GM23248 (cell line): ENCODE measurements around the gene SPATS2. TPM values are rescaled to one million over a fixed set of nuclear protein-coding genes. Genes with fewer than 3 reads are reported as not detected.

Experiments
- DNase-seq: peaks from one replicate; pipeline ENCODE4 v3.0.0-alpha.2; 2015
- H2AFZ ChIP-seq: fragments of 200-600 bp; sonication (generic); 2 replicates; pipeline ENCODE4 v1.6.1; 2016; ENCODE audit warnings: antibody characterized with exemption
- H3F3A ChIP-seq: fragments of 200-600 bp; sonication (generic); 2 replicates; pipeline ENCODE4 v1.6.1; 2016; ENCODE audit warnings: mild to moderate bottlenecking, antibody characterized with exemption, mixed run types; ENCODE audit not compliant: insufficient read depth
- H3K27ac ChIP-seq: fragments of 200-600 bp; sonication (generic); 2 replicates; pipeline ENCODE4 v1.5.1; 2016; ENCODE audit warnings: mild to moderate bottlenecking
- H3K27me3 ChIP-seq: fragments of 200-600 bp; sonication (generic); replicated peaks from 2 replicates; pipeline ENCODE4 v1.6.1; 2016; ENCODE audit warnings: mild to moderate bottlenecking; ENCODE audit not compliant: insufficient read depth
- H3K36me3 ChIP-seq: fragments of 200-600 bp; sonication (generic); 2 replicates; pipeline ENCODE4 v1.6.1; 2016; ENCODE audit warnings: low read depth, mild to moderate bottlenecking
- H3K4me1 ChIP-seq: fragments of 200-600 bp; sonication (generic); 2 replicates; pipeline ENCODE4 v1.6.1; 2016; ENCODE audit warnings: mild to moderate bottlenecking; ENCODE audit not compliant: insufficient read depth
- H3K4me2 ChIP-seq: fragments of 200-600 bp; sonication (generic); one replicate; pipeline ENCODE4 v1.6.1; 2016; ENCODE audit warnings: mild to moderate bottlenecking; ENCODE audit not compliant: unreplicated experiment
- H3K4me3 ChIP-seq: fragments of 200-600 bp; sonication (generic); 2 replicates; pipeline ENCODE4 v1.5.1; 2016; ENCODE audit warnings: mild to moderate bottlenecking
- H3K79me2 ChIP-seq: fragments of 200-600 bp; sonication (generic); 2 replicates; pipeline ENCODE4 v1.6.1; 2016; ENCODE audit warnings: mild to moderate bottlenecking; ENCODE audit not compliant: insufficient read depth
- H3K9ac ChIP-seq: fragments of 200-600 bp; sonication (generic); 2 replicates; pipeline ENCODE4 v1.6.1; 2016; ENCODE audit warnings: mild to moderate bottlenecking
- H3K9me2 ChIP-seq: fragments of 200-600 bp; sonication (generic); 2 replicates; pipeline ENCODE4 v1.6.1; 2016; ENCODE audit warnings: mixed run types, mild to moderate bottlenecking, moderate library complexity; ENCODE audit not compliant: insufficient read depth
- H3K9me3 ChIP-seq: fragments of 200-600 bp; sonication (generic); one replicate; pipeline ENCODE4 v1.6.1; 2017; ENCODE audit warnings: low read depth
- H4K20me1 ChIP-seq: fragments of 200-600 bp; sonication (generic); 2 replicates; pipeline ENCODE4 v1.6.0; 2016; ENCODE audit not compliant: insufficient read depth
- EZH2 ChIP-seq: fragments of 200-600 bp; sonication (generic); IDR thresholded peaks from 2 replicates; pipeline ENCODE4 v1.6.1; 2018; ENCODE audit warnings: antibody characterized with exemption, mild to moderate bottlenecking; ENCODE audit not compliant: insufficient read depth, poor library complexity, severe bottlenecking
- EZH2phosphoT487 ChIP-seq: fragments of 200-600 bp; sonication (generic); IDR thresholded peaks from 2 replicates; pipeline ENCODE4 v1.6.1; 2018; ENCODE audit warnings: antibody characterized with exemption, moderate library complexity, mild to moderate bottlenecking, low read depth; ENCODE audit not compliant: insufficient read depth
- WGBS, 2 experiments: methylation state at CpG; one replicate each; pipeline ENCODE4 v1.1.6; 2015 to 2017; ENCODE audit warnings: low lambda C conversion rate in 2 of 2, low coverage in 1 of 2; ENCODE audit errors: missing lambda C conversion rate in 2 of 2; 5-methylcytosine and 5-hydroxymethylcytosine counted together
- in situ Hi-C: fragments of 300-500 bp; cut with MboI; formaldehyde crosslinking; loops from 2 replicates; pipeline ENCODE4 v1.15.0; 2020
- polyA plus RNA-seq: library from polyadenylated mRNA; unstranded; fragments of >200 nt; fragmentation: Nextera tagmentation; extraction: Ambion mirVana; gene quantifications from 2 replicates; pipeline ENCODE4 v1.2.1, GENCODE V29; 2016
- total RNA-seq: library from RNA; depleted of rRNA; stranded (reverse); fragments of >200 nt; shearing (Covaris generic); gene quantifications from 2 replicates; pipeline ENCODE4 v1.2.3, GENCODE V29; 2014

SPATS2 gene
- total and polyA plus RNA-seq, 2 experiments from 2014 or later, result 22.3 to 25.0 TPM

DNA sequence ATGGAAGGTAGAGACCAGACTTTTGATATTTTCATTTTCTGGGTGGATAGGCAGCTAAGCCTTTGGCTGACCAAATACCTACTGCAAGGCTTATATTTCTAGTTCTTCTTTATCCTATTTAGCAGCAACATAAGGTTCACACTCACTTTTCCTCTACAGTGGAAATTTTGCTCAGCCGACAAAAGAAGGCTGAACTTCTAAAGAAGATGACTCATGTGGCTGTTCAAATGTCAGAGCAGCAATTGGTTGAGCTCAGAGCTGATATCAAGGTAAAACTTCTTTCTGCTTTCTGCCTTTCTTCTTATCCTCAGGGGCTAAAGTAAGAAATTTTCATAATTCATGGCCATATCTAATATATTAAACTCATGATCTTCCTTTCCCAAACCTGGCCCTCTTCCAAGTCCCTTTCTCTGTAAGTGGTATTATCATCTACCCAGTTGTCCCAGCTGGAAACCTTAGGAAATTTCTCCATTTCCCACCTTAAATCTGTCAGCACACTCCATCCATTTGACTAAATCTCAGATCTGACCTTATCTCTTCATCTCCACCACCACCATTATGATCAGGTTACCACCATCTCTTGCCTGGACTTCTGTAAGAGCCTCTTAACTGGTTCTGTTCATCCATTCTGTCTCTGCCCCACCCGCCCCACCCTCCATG is 151.8 kb downstream of the SPATS2 start:
- in situ Hi-C loops, result no loop called here
- TF ChIP-seq EZH2 (no peak), EZH2phosphoT487 (no peak)
- H2AFZ ChIP-seq, result no peak overlapping the region
- DNase-seq, result peak; percentile 77
- no peaks in the 10 kb centered on the region for H4K20me1 ChIP-seq
- H3K27me3 ChIP-seq, result no peaks in the 10 kb centered on the region
- H3K27ac ChIP-seq, result no peak overlapping the region
- H3K36me3 ChIP-seq, result no peaks in the 10 kb centered on the region
- WGBS, 2 experiments, result 48 to 54% methylated on average over 2 of the region's 2 CpGs
- H3K79me2 ChIP-seq, result no peaks in the 10 kb centered on the region
- no peaks in the 10 kb centered on the region for H3K9me3 ChIP-seq
- no peak overlapping the region for H3K4me3 ChIP-seq
- H3K9ac ChIP-seq, result no peak overlapping the region
- peaks cover 11% of the 10 kb centered on the region for H3F3A ChIP-seq
- peaks cover 17% of the 10 kb centered on the region for H3K4me1 ChIP-seq
- H3K9me2 ChIP-seq, result no peaks in the 10 kb centered on the region
- no peak overlapping the region for H3K4me2 ChIP-seq

DNA sequence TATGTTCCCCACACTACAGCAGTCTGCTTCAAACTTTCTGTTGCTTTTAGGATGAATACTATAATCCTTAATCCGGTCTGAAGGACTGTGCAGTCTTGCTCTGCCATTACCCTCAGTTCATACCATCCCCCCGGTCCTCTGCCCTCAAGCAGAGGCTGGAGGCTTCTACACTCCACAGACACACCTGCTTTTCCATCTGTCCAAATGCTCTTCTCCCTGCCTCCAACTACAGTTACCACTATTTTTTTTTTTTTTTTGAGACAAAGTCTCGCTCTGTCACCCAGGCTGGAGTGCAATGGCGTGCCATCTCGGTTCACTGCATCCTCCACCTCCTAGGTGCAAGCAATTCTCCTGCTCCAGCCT is 152.3 kb downstream of the SPATS2 start:
- Histone ChIP-seq H3K4me3 (no peak overlapping the region), H2AFZ (no peak overlapping the region), H3K27ac (no peak overlapping the region), H3K4me1 (peaks cover 17% of the 10 kb centered on the region), H3F3A (peaks cover 11% of the 10 kb centered on the region), H3K36me3 (0 out of 2 replicates have a peak, but pooled peaks cover 4% of the 10 kb centered on the region), H3K9ac (no peak overlapping the region), H3K9me2 (no peaks in the 10 kb centered on the region), H3K9me3 (no peaks in the 10 kb centered on the region), H3K27me3 (no peaks in the 10 kb centered on the region), H3K79me2 (no peaks in the 10 kb centered on the region), H4K20me1 (no peaks in the 10 kb centered on the region), H3K4me2 (no peak overlapping the region)
- no peak for DNase-seq
- 94 to 99% methylated on average over 5 of the region's 5 CpGs for WGBS, 2 experiments
- in situ Hi-C loops, result no loop called here
- TF ChIP-seq EZH2phosphoT487, result no peak
- TF ChIP-seq EZH2, result no peak

DNA sequence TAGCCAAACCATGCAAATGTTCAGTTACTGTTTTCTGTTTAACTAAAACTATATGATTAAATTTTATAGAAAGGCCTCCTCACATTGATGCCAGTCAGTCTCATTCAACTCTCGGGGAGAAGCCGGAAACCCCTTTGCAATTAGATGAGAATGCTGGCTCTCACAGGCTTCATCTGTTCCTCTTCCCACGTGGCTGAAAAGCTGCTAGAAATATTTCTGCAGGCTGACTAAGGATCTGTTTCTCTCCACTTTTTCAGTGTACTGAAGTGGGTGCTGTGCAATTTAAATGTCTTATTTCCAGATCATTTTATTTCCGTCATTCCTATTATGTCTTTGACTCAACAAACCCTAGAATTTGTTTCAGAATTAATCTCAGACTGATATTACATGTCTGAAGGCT is 154.1 kb downstream of the SPATS2 start:
- in situ Hi-C loops, result no loop called here
- H3K4me2 ChIP-seq, result no peak overlapping the region
- no peaks in the 10 kb centered on the region for H3K9me3 ChIP-seq
- no peak overlapping the region for H2AFZ ChIP-seq
- no peaks in the 10 kb centered on the region for H4K20me1 ChIP-seq
- no peaks in the 10 kb centered on the region for H3K27me3 ChIP-seq
- no peak overlapping the region for H3K27ac ChIP-seq
- no peak overlapping the region for H3K4me3 ChIP-seq
- peaks cover 6% of the 10 kb centered on the region; the same call in 1 of the 2 replicates for H3K4me1 ChIP-seq
- WGBS, 2 experiments, result 85 to 92% methylated on average over 4 of the region's 4 CpGs
- no peaks in the 10 kb centered on the region for H3F3A ChIP-seq
- no peak overlapping the region for H3K9ac ChIP-seq
- DNase-seq, result no peak
- H3K79me2 ChIP-seq, result no peaks in the 10 kb centered on the region
- TF ChIP-seq EZH2, result no peak
- no peak for TF ChIP-seq EZH2phosphoT487
- H3K9me2 ChIP-seq, result no peaks in the 10 kb centered on the region
- H3K36me3 ChIP-seq, result 0 out of 2 replicates have a peak, but pooled peaks cover 11% of the 10 kb centered on the region

GRCh38 chr12:49524660-49525324 is 157.5 kb downstream of the SPATS2 start:
- no peak overlapping the region for H3K4me3 ChIP-seq
- H3K4me1 ChIP-seq, result no peaks in the 10 kb centered on the region
- H3K9me3 ChIP-seq, result no peaks in the 10 kb centered on the region
- H3F3A ChIP-seq, result no peaks in the 10 kb centered on the region
- H3K9me2 ChIP-seq, result no peaks in the 10 kb centered on the region
- WGBS, 2 experiments, result 73 to 76% methylated on average over 6 of the region's 6 CpGs
- H2AFZ ChIP-seq, result no peak overlapping the region
- H4K20me1 ChIP-seq, result no peaks in the 10 kb centered on the region
- H3K4me2 ChIP-seq, result no peak overlapping the region
- TF ChIP-seq EZH2 (no peak), EZH2phosphoT487 (no peak)
- no peaks in the 10 kb centered on the region for H3K27me3 ChIP-seq
- in situ Hi-C loops, result no loop called here
- H3K9ac ChIP-seq, result no peak overlapping the region
- 0 out of 2 replicates have a peak, but pooled peaks cover 11% of the 10 kb centered on the region for H3K36me3 ChIP-seq
- no peak overlapping the region for H3K27ac ChIP-seq
- no peaks in the 10 kb centered on the region for H3K79me2 ChIP-seq
- DNase-seq, result peak; percentile 43
